Measurements from ENCODE around the gene USP25.

DNA sequence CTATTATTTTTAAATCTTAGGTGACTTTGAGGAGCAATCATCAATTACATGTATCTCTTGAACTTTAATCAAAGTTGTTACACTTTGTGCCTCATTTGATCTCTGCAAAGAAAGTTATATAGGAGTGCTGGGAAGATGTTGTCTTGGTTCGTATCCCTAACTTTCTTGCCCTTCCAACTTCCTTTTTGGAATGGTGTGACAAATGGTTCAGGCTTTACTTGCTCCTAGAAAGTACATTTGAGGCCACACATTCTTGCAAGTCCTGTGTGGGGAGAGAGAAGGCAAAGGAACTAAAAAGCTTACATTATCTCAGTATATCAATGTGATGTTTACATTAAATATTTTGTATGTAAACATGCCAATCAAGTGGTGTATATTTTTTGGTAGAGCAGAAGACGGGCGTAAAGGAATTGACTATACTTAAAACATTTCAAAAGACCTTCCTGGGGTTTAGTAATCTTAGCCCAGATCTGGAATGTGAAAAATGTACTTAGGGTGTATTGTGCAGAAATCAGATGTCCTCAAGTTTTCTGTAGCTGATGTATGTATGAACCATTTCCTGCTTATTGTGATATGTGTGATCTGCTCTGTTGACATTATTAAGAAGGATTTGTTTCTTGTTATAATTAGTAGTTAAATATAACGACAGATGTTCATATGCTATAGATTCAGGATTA, 59.2 kb downstream of the USP25 start:
- TF ChIP-seq CTCF (IDR thresholded peaks at IDR 0.05) (no peak), POLR2A (IDR thresholded peaks at IDR 0.05) (no peak)

Data from suprapubic skin (tissue), 3 donors.